ENCODE results near the gene PPP1R3G. TPM values are rescaled to one million over a fixed set of nuclear protein-coding genes. Genes with fewer than 3 reads are reported as not detected.
A peak's percentile ranks its signal among the peaks of the same experiment; 100 is the strongest.

Gene PPP1R3G
- 1 to 10 TPM in 4 of 6 experiments, under 1 TPM in 2; 0.55 to 1.6 (median 1.4) TPM for total RNA-seq (2021; fragmentation: NEBNext Ultra II Directional; extraction: Animal tissue kit (Norgen Biotek cat#: 25700))
- long read RNA-seq, full-length matches to known transcripts, result 1 of 1 reads
- long read RNA-seq, partial matches to known transcripts, result 0 of 1 reads
- long read RNA-seq, other reads (novel, unspliced or antisense), result 0 of 1 reads

- Mint-ChIP-seq H3K4me1 (ENCODE audit: low read depth) (peaks cover 39% of the 10 kb centered on the region), H3K36me3 (ENCODE audit: low read depth) (no peaks in the 10 kb centered on the region), H3K4me3 (peak within 1 kb of the TSS; percentile 87), H3K27ac (peak within 1 kb of the TSS; percentile 58; the same call in 1 of the 2 replicates), H3K9me3 (no peaks in the 10 kb centered on the region), H3K27me3 (ENCODE audit: insufficient read depth) (peaks cover 2% of the 10 kb centered on the region)
- TF ChIP-seq CTCF (IDR thresholded peaks at IDR 0.05), result no peak
- DNase-seq, result peak; percentile 17
These were observed at the start of gene PPP1R3G for GRCh38 chr6:5084781-5085647. TSS of gene PPP1R3G (plus strand) at chr6:5085341. CDS start at chr6:5085486, 145 bp downstream.

- H3K4me1 Mint-ChIP-seq (ENCODE audit: low read depth), result peaks cover 22% of the 10 kb centered on the region
- H3K27ac Mint-ChIP-seq, result no peak overlapping the region
- no peak overlapping the region for H3K4me3 Mint-ChIP-seq
- no peaks in the 10 kb centered on the region; the same call in 1 of the 2 replicates for H3K27me3 Mint-ChIP-seq (ENCODE audit: insufficient read depth)
- no peak for DNase-seq
- no peaks in the 10 kb centered on the region for H3K9me3 Mint-ChIP-seq
- no peak for TF ChIP-seq CTCF (IDR thresholded peaks at IDR 0.05)
- no peaks in the 10 kb centered on the region for H3K36me3 Mint-ChIP-seq (ENCODE audit: low read depth)
These were observed 48.9 kb upstream of the PPP1R3G start for GRCh38 chr6:5036269-5036668.

- no peak for TF ChIP-seq CTCF (IDR thresholded peaks at IDR 0.05)
- H3K36me3 Mint-ChIP-seq (ENCODE audit: low read depth), result peaks cover 14% of the 10 kb centered on the region; the same call in 1 of the 2 replicates
These were observed 43.2 kb upstream of the PPP1R3G start for GRCh38 chr6:5041955-5042354.

GRCh38 chr6:5042436-5042835 is 42.7 kb upstream of the PPP1R3G start:
- Mint-ChIP-seq H3K4me1 (ENCODE audit: low read depth) (peaks cover 13% of the 10 kb centered on the region), H3K4me3 (no peak overlapping the region), H3K9me3 (no peaks in the 10 kb centered on the region), H3K27me3 (ENCODE audit: insufficient read depth) (no peaks in the 10 kb centered on the region; the same call in 1 of the 2 replicates), H3K36me3 (ENCODE audit: low read depth) (peaks cover 14% of the 10 kb centered on the region; the same call in 1 of the 2 replicates), H3K27ac (no peak overlapping the region)
- DNase-seq, result no peak
- TF ChIP-seq CTCF (IDR thresholded peaks at IDR 0.05), result no peak

More at GRCh38 chr6:5041955-5042354, 43.2 kb upstream of the PPP1R3G start:
- Mint-ChIP-seq H3K9me3 (no peaks in the 10 kb centered on the region), H3K27ac (no peak overlapping the region), H3K4me3 (no peak overlapping the region), H3K27me3 (ENCODE audit: insufficient read depth) (no peaks in the 10 kb centered on the region; the same call in 1 of the 2 replicates), H3K4me1 (ENCODE audit: low read depth) (peaks cover 13% of the 10 kb centered on the region)
- no peak for DNase-seq

GRCh38 chr6:5044866-5045265 is 40.3 kb upstream of the PPP1R3G start:
- H3K36me3 Mint-ChIP-seq (ENCODE audit: low read depth), result peaks cover 14% of the 10 kb centered on the region; the same call in 1 of the 2 replicates
- H3K27ac Mint-ChIP-seq, result no peak overlapping the region
- peaks cover 13% of the 10 kb centered on the region for H3K4me1 Mint-ChIP-seq (ENCODE audit: low read depth)
- no peak for DNase-seq
- H3K4me3 Mint-ChIP-seq, result peak overlapping the region; percentile 36; the same call in 1 of the 2 replicates
- TF ChIP-seq CTCF (IDR thresholded peaks at IDR 0.05), result no peak
- H3K27me3 Mint-ChIP-seq (ENCODE audit: insufficient read depth), result no peaks in the 10 kb centered on the region; the same call in none of the 2 replicates
- H3K9me3 Mint-ChIP-seq, result 0 out of 2 replicates have a peak, but pooled peaks cover under 1% of the 10 kb centered on the region

Data from HFFc6 (cell line).